NOMO-1 treated with dmso at 0.1 percent for 144 hours (cell line): ENCODE measurements around the gene SOS2.
"Not testable (repeated sequence)": the region's sequence is repeated elsewhere in the genome, so short reads cannot be mapped to it uniquely, and the experiment has no call there.

Experiments used
- DNase-seq: peaks from one replicate; lab custom pipeline; 2025; ENCODE audit not compliant: unreplicated experiment; lab: John Stamatoyannopoulos, UW

The SOS2 gene

DNA sequence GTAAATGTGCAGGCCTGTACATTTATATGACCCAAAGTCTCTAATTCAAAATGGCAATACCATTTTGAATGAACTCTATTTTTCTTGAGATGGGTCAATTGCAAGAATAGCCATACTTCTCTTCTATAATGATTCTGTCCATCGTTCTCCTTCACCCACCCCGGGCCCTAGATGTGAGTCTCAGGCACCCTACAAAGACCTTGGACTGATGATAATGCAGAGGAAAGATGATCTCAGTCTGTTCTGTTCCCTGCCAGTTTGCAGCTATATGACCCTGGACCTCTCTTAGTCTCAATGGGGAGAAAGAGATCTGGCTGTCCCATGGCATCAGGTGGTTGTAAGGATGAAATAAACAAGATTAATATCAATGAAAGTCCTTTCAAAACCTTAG is 145.1 kb downstream of the SOS2 start:
- no peak for DNase-seq

DNA sequence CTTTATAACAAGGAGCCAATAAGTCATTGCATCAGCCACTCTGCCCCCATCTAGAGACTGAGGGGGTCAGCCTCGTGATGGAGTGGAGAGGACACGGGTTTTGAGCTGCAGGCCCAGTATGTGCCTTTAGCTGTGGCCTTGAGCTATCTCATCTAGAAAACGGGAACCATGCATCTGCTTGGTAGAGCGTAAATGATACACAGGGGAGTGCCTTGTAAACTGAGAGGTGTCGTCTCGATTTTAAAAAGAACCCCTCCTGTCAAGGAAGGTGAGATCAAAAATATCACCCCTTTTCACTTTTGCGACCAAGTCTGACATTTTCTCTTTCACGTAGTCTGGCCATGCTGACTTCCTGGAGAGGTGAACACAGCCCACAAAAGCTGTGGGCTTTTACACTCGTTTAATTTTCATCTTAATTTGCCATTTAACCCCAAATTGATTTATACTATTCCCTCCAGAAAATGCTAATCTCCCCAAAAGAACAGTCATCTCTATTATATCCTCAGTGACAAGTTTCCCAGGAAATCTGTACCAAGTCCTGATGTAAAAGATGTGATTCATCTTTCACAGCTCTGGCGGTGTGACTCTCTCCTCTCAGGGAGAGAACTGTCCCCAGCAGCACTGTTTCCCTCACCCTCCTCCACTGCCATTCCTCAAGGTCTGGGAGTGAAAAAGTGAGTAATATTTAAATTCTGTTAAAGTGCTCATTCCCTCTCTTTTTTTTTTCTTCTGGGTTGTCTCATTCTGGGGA is 145.6 kb downstream of the SOS2 start:
- DNase-seq = no peak

DNA sequence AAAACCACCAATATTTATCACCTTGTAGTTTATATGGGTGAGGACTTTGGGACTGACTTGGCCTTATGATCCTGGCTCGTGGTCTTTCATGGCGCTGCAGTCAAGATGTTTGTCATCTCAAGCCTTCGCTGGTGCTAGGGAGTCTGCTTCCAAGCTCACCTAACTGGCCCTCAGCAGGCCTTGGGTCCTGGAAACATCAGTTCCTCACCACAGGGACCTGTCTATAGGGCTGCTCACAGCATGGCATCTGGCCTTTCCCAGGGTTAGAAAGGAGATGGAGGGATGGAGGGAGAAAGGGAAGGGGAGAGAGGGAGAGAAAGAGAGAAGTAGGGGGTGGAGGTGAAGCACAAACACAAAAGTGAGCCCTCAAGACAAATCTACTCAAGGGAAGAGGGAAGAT is 146.7 kb downstream of the SOS2 start:
- no peak for DNase-seq

DNA sequence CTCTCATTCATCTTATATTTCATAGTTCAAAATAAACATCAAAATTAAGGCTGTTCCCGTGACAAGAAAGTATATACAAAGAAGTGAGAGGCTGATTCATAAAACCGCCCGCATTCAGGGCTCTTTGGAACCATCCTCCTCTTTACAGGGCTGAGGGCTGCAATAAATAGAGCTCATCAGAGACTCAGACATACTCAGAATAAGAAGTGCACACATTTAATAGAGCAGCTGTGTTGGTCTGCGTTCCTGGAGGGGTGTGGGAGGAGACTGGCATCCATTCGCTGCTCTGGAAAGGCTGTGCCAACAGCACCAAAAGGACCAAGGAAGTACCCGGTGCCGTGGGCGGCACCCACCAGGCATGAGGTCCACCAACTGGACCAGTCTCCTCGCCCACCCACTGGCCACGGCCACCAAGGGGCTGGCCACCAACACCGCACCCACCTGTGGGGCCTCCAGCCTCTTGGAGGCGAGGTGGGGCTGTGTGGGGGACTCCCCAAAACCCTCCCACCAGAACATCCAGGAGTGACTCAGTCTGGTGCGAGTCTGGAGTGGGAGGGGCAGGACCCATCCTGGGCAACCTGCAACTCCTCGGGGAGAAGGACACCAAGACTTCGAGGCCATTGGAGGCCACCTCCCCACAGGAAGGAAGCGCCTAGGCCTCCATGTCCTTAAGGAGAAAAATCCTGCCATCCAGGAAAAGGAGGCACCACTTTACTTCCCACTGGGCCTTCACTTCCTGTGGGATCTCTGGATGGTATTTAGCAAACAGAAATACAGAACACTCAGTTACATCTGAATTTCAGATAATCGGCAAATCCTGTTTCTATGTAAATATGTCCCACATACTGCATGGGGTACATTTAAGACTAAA is 147.7 kb downstream of the SOS2 start:
- no peak for DNase-seq

DNA sequence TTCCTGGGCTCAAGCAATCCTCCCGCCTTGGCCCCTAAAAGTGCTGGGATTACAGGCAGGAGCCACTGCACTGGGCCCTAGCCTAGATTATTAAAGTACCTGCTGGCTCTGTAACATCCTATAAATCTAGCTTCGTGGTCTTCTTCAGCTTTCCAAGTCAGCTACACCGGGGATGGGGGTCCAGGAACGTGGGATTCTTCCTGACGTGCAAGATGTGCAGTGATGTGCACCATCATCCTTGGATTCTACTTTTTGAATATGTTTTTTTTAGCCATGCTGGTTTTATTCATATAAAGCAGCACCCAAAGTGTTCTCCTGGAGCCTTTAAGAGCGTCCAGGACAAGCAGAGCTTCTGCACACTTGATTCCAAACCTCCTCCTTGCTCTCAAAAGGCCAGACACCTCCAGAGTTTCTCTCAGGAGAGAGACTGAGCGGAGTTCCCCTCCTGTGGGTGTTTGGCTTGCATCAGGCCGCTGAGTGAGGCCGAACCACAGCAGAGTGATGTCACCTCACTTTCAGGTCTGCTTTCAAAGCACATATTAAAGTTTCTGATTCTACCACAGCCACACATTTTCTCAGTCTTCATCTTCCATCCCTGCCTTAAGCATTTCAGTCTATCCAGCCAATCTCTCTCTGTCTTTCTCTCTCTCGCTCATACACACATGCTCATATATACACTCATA is 148.5 kb downstream of the SOS2 start:
- DNase-seq = peak; percentile 47

DNA sequence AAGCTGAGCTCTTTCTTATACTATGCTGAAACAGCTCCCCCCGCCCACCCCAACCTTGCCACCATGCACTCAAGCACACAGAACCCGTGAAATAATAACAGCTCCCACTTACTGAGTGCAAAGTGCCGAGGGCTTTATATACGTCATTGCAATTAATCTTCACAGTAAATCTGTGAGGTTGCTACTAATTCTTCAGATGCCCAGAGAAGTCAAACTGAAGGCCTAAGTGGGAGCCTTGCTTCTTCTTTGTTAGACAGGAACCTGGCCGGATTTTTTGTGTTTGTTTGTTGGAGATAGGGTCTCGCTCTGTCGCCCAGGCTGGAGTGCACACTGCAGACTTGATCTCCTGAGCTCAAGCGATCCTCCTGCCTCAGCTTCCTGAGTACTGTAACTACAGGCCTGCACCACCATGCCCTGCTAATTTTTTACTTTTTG is 149.1 kb downstream of the SOS2 start:
- no peak for DNase-seq

DNA sequence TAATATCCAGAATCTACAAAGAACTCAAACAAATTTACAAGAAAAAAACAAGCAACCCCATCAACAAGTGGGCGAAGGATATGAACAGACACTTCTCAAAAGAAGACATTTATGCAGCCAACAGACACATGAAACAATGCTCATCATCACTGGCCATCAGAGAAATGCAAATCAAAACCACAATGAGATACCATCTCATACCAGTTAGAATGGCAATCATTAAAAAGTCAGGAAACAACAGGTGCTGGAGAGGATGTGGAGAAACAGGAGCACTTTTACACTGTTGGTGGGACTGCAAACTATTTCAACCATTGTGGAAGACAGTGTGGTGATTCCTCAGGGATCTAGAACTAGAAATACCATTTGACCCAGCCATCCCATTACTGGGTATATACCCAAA is 152.3 kb downstream of the SOS2 start:
- DNase-seq = not testable (repeated sequence)

DNA sequence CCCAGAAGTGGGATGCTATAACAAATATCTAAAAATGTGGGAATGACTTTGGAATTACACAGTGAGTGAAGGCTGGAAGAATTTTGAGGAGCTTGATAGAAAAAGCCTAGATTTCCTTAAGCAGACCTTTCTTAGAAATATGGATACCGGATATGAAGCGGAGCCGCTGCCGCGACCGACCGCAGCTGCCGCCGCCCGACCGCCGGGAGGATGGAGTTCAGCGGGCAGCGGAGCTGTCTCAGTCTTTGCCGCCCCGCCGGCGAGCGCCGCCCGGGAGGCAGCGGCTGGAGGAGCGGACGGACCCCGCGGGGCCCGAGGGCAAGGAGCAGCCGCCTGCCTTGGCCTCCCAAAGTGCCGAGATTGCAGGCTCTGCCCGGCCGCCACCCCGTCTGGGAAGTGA is 157.7 kb downstream of the SOS2 start:
- not testable (repeated sequence) for DNase-seq

DNA sequence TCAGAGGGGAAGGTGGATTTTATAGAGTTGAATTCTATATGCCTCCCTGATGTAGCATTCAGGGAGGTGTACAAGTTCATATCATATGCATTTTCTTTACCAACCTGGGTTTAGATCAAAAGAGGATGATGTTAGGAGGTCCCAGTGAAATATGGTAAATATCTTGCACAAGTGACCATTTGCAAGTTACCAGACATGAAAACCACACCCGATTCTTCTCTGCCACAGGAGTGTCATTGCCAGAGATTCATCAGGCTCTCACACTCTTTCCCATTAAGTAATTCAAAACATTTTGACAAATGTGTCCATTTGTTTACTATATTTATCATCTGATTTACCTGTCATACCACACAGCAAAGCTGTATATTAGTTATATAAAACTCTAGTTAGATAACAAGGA is 159.0 kb downstream of the SOS2 start:
- DNase-seq = no peak

DNA sequence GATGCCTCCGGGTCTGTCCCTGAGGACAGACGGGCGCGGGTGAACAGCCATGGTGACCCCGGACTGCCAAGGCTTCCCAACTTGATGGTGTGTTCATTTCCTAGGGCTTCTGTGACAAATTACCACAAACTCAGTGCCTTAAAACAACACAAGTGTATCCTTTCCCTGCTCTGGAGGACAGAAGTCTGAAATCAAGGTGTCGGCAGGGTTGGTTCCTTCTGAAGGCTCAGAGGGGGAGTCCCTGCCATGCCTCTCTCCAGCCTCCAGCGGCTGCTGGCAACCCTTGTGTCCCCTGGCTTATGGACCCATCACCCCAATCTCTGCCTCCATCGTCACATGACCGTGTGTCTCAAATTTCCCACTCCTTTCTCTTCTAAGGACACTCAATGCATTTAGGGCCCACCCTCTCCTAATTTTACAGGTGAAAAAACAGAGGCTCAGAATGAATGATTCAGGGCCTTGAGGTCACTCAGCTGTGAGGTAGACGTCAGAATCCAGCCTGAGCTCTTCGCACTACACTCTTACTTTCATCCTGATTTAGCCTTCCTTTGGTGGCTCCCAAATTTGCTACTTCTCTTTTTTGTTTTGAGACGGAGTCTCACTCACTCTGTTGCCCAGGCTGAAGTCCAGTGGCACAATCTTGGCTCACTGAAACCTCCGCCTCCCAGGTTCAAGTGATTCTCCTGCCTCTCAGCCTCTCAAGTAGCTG is 160.4 kb downstream of the SOS2 start:
- DNase-seq = no peak

DNA sequence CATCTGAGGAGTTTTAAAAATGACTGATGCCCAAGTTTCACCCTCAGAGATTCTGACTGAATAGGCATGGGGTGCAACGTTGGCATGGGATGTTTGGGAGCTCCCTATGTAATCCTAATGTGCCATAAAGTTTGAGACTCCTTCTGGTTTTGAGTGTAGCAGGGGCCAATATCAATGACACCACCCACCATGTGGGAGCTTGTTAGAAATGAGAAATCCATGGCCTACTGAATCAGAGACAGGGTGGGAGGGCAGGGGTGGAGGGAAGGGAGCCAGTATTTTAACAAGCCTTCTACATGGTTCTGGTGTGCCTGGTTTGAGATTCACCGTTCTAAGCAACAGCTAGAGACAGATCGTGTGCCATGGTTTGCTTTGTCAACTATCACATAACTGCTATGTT is 161.1 kb downstream of the SOS2 start:
- DNase-seq = no peak

DNA sequence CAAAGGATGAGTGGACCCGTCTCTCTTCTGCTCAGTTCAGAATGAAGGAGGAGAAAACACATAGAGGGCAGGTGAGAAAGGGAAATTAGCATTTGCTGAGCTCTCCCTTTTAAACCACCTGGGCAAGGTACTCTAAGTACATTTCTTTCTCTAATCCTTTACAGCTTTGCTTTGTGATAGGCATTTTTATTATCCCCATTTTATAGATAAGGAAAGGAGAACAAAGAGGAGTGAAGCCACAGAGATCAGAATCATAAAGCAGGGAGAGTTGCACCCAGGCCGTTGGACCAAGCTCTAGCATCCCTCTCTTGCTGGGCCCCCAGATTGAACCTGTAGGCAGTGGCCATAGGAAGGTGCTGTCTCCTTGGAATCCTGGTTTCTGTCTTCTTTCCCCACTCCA is 162.1 kb downstream of the SOS2 start:
- no peak for DNase-seq

DNA sequence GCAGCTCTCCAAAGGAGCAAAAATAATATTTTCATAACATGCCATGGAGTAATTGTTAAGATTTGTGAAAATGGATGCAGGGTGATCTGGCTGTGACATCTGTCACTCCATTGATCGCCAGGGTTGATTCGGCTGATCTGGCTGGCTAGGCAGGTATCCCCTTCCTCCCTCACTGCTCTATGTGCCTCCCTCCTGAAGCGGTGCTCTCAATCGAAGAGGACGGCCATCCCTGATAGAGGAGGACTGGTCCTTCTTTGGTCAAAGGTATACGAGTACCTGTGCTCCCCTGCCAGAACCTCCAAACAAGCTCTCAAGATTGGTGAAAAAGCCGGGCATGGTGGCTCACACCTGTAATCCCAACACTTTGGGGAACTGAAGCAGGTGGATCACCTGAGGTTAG is 162.9 kb downstream of the SOS2 start:
- no peak for DNase-seq

DNA sequence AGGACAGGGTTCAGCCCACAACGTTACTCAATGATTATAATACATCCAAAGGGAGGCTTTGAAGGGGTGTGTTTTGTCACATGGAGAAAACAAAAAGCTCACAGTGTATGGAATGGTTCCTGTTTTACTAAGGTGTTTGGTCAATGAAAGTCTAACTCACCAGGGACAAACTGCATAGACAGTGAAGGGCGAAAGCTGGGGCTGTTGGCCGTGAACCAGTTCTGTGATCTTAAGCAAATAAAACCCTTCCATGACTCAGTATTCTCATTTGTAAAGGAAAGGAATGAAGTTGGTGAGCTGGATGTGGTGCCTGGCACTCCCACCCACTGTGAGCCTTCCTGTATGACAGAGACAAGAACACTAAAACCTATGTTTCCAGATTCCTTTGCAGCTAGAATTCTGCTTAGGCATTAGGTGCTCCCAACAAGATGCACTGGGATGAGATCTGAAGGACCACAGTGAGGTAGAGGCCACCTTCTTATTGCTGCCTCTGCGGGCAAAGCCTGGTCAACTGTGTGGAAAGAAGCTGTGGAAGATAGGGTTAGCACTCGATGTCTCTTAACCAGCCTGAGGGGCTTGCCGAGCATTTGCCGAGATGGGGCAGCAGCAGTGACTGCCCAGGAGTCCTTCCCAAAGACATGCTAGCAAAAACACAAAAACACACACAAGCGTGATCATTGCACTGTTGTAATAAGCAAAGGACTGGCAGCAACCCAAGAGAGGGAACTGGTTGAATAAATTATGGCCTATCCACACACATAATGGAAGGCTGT is 163.5 kb downstream of the SOS2 start:
- no peak for DNase-seq
